Stimulated activated CD4-positive, alpha-beta T cell treated with anti-CD3 and anti-CD28 coated beads, Interleukin-2, amount 100 ng/mL, for 24 hours (primary cell): ENCODE measurements around the gene BCL3.
A peak's percentile ranks its signal among the peaks of the same experiment; 100 is the strongest.
"Not testable (repeated sequence)": the region's sequence is repeated elsewhere in the genome, so short reads cannot be mapped to it uniquely, and the experiment has no call there.

ENCODE experiments used
- DNase-seq, 2 donors: peaks; one replicate each; pipeline ENCODE4 v3.0.0-alpha.2; 2020

The BCL3 gene

GRCh38 chr19:44765033-44765948 is 16.8 kb downstream of the BCL3 start:
- no peak for DNase-seq

- DNase-seq = no peak
Measured at GRCh38 chr19:44765949-44766335, 17.4 kb downstream of the BCL3 start.

GRCh38 chr19:44767295-44768180 is 19.0 kb downstream of the BCL3 start:
- DNase-seq = no peak

- DNase-seq = peak; percentile 98
Measured at GRCh38 chr19:44770550-44771257, 22.2 kb downstream of the BCL3 start.

- DNase-seq = not testable (repeated sequence)
Measured at GRCh38 chr19:44772144-44772543, 23.6 kb downstream of the BCL3 start.

- DNase-seq = no peak
Measured at GRCh38 chr19:44772959-44773358, 24.5 kb downstream of the BCL3 start.

- no peak for DNase-seq
Measured at GRCh38 chr19:44775676-44776240, 27.2 kb downstream of the BCL3 start.

- no peak for DNase-seq
Measured at GRCh38 chr19:44776402-44777096, 28.0 kb downstream of the BCL3 start.

GRCh38 chr19:44777715-44778347 is 29.3 kb downstream of the BCL3 start, which contains the start of gene CBLC:
TSS of gene CBLC (plus strand) at chr19:44777890. CDS start at chr19:44777932, 42 bp downstream.
- no peak for DNase-seq

GRCh38 chr19:44779150-44779549 is 30.6 kb downstream of the BCL3 start:
- no peak for DNase-seq

GRCh38 chr19:44781694-44782093 is 33.2 kb downstream of the BCL3 start:
- not testable (repeated sequence) for DNase-seq

- DNase-seq = no peak
Measured at GRCh38 chr19:44782729-44783128, 34.2 kb downstream of the BCL3 start.

GRCh38 chr19:44783545-44783944 is 35.0 kb downstream of the BCL3 start:
- DNase-seq = no peak

GRCh38 chr19:44785271-44785670 is 36.8 kb downstream of the BCL3 start:
- DNase-seq = no peak

- no peak for DNase-seq
Measured at GRCh38 chr19:44785993-44786392, 37.5 kb downstream of the BCL3 start.

GRCh38 chr19:44788971-44789370 is 40.5 kb downstream of the BCL3 start:
- no peak for DNase-seq

GRCh38 chr19:44789943-44790483 is 41.5 kb downstream of the BCL3 start:
- no peak for DNase-seq

GRCh38 chr19:44792281-44792680 is 43.8 kb downstream of the BCL3 start:
- DNase-seq = no peak

GRCh38 chr19:44794610-44795009 is 46.1 kb downstream of the BCL3 start:
- DNase-seq = no peak

- DNase-seq = no peak
Measured at GRCh38 chr19:44795398-44795987, 47.0 kb downstream of the BCL3 start.

- DNase-seq = no peak
Measured at GRCh38 chr19:44796701-44797115, 48.2 kb downstream of the BCL3 start.
